Measurements from ENCODE around the gene ZMAT5. TPM values are rescaled to one million over a fixed set of nuclear protein-coding genes. Genes with fewer than 3 reads are reported as not detected.

ZMAT5 gene
- total RNA-seq, 1 donor from 2014 or later, result 20.2 TPM

DNA sequence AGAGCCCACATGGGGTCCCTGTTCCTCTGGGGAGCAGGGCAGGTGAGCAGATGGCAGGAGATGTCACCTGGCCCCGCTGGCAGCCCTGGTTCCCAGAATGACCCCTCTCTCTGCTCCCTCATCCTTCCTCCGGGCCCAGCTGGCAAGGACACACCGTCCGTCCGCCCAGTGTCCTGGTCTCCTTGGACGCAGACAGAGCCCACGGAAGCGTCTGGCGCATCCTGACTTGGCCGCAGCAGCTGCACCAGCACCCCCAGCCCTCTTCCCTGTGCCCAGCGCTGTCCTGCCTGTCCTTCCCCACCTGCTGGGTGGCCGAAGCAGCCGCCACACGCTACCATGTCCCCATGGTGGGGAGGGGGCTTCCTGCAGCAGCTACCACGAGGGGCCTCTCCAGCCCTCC, 56.6 kb downstream of the ZMAT5 start:
- Mint-ChIP-seq H3K4me1 (ENCODE audit: unreplicated experiment) (no peaks in the 10 kb centered on the region), H3K9me3 (ENCODE audit: unreplicated experiment) (no peaks in the 10 kb centered on the region), H3K27me3 (ENCODE audit: unreplicated experiment) (peaks cover 2% of the 10 kb centered on the region), H3K27ac (ENCODE audit: unreplicated experiment) (no peak overlapping the region), H3K36me3 (ENCODE audit: low read depth, unreplicated experiment) (no peaks in the 10 kb centered on the region), H3K4me3 (ENCODE audit: unreplicated experiment) (no peak overlapping the region)
- no peak for DNase-seq (ENCODE audit: low spot score)
- TF ChIP-seq, protein P1, sequence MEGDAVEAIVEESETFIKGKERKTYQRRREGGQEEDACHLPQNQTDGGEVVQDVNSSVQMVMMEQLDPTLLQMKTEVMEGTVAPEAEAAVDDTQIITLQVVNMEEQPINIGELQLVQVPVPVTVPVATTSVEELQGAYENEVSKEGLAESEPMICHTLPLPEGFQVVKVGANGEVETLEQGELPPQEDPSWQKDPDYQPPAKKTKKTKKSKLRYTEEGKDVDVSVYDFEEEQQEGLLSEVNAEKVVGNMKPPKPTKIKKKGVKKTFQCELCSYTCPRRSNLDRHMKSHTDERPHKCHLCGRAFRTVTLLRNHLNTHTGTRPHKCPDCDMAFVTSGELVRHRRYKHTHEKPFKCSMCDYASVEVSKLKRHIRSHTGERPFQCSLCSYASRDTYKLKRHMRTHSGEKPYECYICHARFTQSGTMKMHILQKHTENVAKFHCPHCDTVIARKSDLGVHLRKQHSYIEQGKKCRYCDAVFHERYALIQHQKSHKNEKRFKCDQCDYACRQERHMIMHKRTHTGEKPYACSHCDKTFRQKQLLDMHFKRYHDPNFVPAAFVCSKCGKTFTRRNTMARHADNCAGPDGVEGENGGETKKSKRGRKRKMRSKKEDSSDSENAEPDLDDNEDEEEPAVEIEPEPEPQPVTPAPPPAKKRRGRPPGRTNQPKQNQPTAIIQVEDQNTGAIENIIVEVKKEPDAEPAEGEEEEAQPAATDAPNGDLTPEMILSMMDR (IDR thresholded peaks at IDR 0.05; ENCODE audit: unreplicated experiment), result no peak

DNA sequence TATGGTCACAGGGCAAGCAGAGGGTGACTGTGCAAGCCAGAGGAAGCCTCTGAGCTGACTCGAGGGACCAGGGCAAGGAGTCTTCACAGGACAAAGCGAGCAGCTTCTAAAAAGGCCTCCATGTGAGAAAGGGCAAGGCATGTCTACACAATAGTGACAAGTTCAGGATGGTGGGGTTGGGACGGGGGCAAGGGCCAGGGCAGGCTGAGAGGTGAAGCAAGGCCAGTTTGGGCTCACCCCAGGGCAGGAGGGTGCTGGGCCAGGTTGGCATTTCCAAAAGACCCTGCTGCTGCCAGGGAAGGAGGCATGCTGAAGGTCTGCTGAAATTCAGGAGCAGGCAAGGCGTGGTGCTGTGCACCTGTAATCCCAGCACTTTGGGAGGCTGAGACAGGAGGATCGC, 59.3 kb downstream of the ZMAT5 start:
- Mint-ChIP-seq H3K27ac (ENCODE audit: unreplicated experiment) (peak overlapping the region; percentile 63), H3K27me3 (ENCODE audit: unreplicated experiment) (peaks cover 4% of the 10 kb centered on the region), H3K4me3 (ENCODE audit: unreplicated experiment) (no peak overlapping the region), H3K36me3 (ENCODE audit: low read depth, unreplicated experiment) (no peaks in the 10 kb centered on the region), H3K4me1 (ENCODE audit: unreplicated experiment) (peaks cover 2% of the 10 kb centered on the region), H3K9me3 (ENCODE audit: unreplicated experiment) (no peaks in the 10 kb centered on the region)
- TF ChIP-seq, protein P1 (IDR thresholded peaks at IDR 0.05; ENCODE audit: unreplicated experiment), result no peak
- DNase-seq (ENCODE audit: low spot score), result no peak

DNA sequence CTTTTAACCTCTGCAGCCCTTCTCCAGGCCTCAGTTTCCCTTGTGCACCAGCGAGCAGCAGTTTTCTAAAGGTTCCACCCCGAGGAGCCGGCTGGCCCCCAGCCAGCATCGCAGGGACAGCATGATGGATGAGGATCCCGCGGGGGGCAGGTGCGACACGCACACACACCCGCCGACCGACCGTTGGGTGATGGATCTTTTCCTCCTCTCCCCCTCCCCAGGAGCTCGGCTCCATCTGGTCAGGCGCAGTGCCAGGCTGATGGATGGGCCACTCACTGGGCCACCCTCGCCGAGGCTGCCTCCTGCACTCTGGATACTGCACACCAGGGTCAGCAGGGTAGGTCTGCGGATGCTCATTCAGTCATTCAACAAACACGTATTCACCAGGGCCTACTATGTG, 59.8 kb downstream of the ZMAT5 start:
- Mint-ChIP-seq H3K27ac (ENCODE audit: unreplicated experiment) (peak overlapping the region; percentile 63), H3K9me3 (ENCODE audit: unreplicated experiment) (no peaks in the 10 kb centered on the region), H3K4me1 (ENCODE audit: unreplicated experiment) (peaks cover 2% of the 10 kb centered on the region), H3K4me3 (ENCODE audit: unreplicated experiment) (no peak overlapping the region), H3K36me3 (ENCODE audit: low read depth, unreplicated experiment) (no peaks in the 10 kb centered on the region), H3K27me3 (ENCODE audit: unreplicated experiment) (peaks cover 6% of the 10 kb centered on the region)
- DNase-seq (ENCODE audit: low spot score), result no peak
- TF ChIP-seq, protein P1 (IDR thresholded peaks at IDR 0.05; ENCODE audit: unreplicated experiment), result no peak

DNA sequence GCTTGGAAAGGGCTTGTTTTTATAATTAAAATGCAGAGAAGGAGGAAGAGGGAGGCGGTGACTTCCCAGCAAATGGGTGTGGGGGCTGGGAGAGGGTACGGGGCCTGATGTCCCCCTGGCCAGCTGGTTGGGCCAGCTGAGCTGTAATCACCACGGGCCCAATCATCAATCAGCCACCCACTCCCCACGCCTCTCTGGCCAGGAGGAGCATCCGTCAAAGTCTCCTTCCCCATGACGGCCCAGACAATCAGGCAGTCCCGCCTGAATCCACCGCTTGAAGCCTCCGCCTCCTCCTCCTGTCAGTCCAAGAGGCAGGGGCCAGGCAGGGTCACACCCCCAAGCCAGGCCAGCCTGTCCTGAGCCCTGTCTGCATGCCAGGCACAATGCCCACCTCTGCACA, 60.3 kb downstream of the ZMAT5 start:
- Mint-ChIP-seq H3K4me3 (ENCODE audit: unreplicated experiment) (no peak overlapping the region), H3K27me3 (ENCODE audit: unreplicated experiment) (peaks cover 7% of the 10 kb centered on the region), H3K27ac (ENCODE audit: unreplicated experiment) (no peak overlapping the region), H3K9me3 (ENCODE audit: unreplicated experiment) (no peaks in the 10 kb centered on the region), H3K36me3 (ENCODE audit: low read depth, unreplicated experiment) (no peaks in the 10 kb centered on the region), H3K4me1 (ENCODE audit: unreplicated experiment) (peaks cover 2% of the 10 kb centered on the region)
- TF ChIP-seq, protein P1 (IDR thresholded peaks at IDR 0.05; ENCODE audit: unreplicated experiment), result no peak
- no peak for DNase-seq (ENCODE audit: low spot score)

DNA sequence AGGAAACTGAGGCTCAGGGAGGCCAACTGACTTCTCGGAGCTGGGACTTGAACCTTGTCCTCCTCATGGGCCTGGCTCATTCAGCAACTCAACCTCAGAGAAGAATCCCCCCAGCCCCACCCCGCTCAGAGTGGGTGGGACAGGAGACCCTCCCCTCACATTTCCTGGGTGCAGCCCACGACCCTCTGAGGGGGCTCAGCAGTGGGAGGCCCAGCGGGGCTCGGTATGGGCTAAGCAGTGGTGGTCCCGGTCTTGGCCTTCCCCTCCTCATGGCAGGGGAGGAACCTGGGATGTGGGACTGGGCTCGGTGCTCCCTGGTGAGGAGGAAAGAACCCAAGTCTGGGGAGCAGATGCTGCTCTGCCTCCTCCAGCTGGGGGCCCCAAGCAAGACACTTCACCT, 61.2 kb downstream of the ZMAT5 start:
- TF ChIP-seq, protein P1 (IDR thresholded peaks at IDR 0.05; ENCODE audit: unreplicated experiment), result no peak
- H3K27me3 Mint-ChIP-seq (ENCODE audit: unreplicated experiment), result peaks cover 7% of the 10 kb centered on the region
- no peaks in the 10 kb centered on the region for H3K36me3 Mint-ChIP-seq (ENCODE audit: low read depth, unreplicated experiment)
- no peak overlapping the region for H3K4me3 Mint-ChIP-seq (ENCODE audit: unreplicated experiment)
- H3K27ac Mint-ChIP-seq (ENCODE audit: unreplicated experiment), result no peak overlapping the region
- DNase-seq (ENCODE audit: low spot score), result no peak
- no peaks in the 10 kb centered on the region for H3K9me3 Mint-ChIP-seq (ENCODE audit: unreplicated experiment)
- H3K4me1 Mint-ChIP-seq (ENCODE audit: unreplicated experiment), result peaks cover 2% of the 10 kb centered on the region

Data from endothelial cell (in vitro differentiated cells).